HepG2 (cell line): ENCODE results near the gene SYVN1. TPM values are rescaled to one million over a fixed set of nuclear protein-coding genes. Genes with fewer than 3 reads are reported as not detected.

Experiments used
- BCL6 ChIP-seq: IDR thresholded peaks from 2 replicates; pipeline ENCODE4 v1.6.1; 2016; ENCODE audit warnings: missing genetic modification reagents, missing compliant biosample characterization
- ETV5 ChIP-seq: IDR thresholded peaks from 2 replicates; pipeline ENCODE4 v1.6.1; 2018; ENCODE audit warnings: missing biosample characterization, missing genetic modification reagents, inconsistent platforms, borderline replicate concordance
- GTF3A ChIP-seq: sonication (generic); formaldehyde crosslinking; conservative IDR thresholded peaks from 2 replicates; pipeline ENCODE4 v1.4.0; 2020; ENCODE audit warnings: mild to moderate bottlenecking, missing genetic modification reagents
- JARID2 ChIP-seq: sonication (generic); formaldehyde crosslinking; IDR thresholded peaks from 2 replicates; pipeline ENCODE4 v1.8.1; 2023; ENCODE audit warnings: missing genetic modification reagents, inconsistent platforms; ENCODE audit not compliant: insufficient replicate concordance
- KDM3A ChIP-seq: IDR thresholded peaks from 2 replicates; pipeline ENCODE4 v1.6.1; 2018; ENCODE audit warnings: low read depth, missing compliant biosample characterization
- MTF2 ChIP-seq: sonication (generic); formaldehyde crosslinking; IDR thresholded peaks from 2 replicates; pipeline ENCODE4 v1.5.0; 2020; ENCODE audit warnings: missing genetic modification reagents, borderline replicate concordance
- NFKB2 ChIP-seq: sonication (generic); formaldehyde crosslinking; IDR thresholded peaks from 2 replicates; pipeline ENCODE4 v1.4.0; 2020; ENCODE audit warnings: missing genetic modification reagents, borderline replicate concordance
- SPEN ChIP-seq: sonication (generic); formaldehyde crosslinking; IDR thresholded peaks from 2 replicates; pipeline ENCODE4 v1.5.1; 2020; ENCODE audit warnings: low read depth, mild to moderate bottlenecking, missing genetic modification reagents
- TAF1 ChIP-seq: sonication (generic); formaldehyde crosslinking; IDR thresholded peaks from 2 replicates; pipeline ENCODE4 v1.4.0; 2020; ENCODE audit warnings: missing genetic modification reagents
- TBP ChIP-seq: sonication (generic); formaldehyde crosslinking; IDR thresholded peaks from 2 replicates; pipeline ENCODE4 v1.5.0; 2020; ENCODE audit warnings: missing genetic modification reagents
- ZNF556 ChIP-seq: sonication (generic); formaldehyde crosslinking; IDR thresholded peaks from 2 replicates; pipeline ENCODE4 v1.4.0; 2020; ENCODE audit warnings: mild to moderate bottlenecking, missing genetic modification reagents, borderline replicate concordance
- ZNF567 ChIP-seq: sonication (generic); formaldehyde crosslinking; IDR thresholded peaks from 2 replicates; pipeline ENCODE4 v1.8.1; 2023; ENCODE audit warnings: mild to moderate bottlenecking, missing genetic modification reagents, borderline replicate concordance
- ZNF883 ChIP-seq: sonication (generic); formaldehyde crosslinking; IDR thresholded peaks from 2 replicates; pipeline ENCODE4 v1.5.1; 2020; ENCODE audit warnings: mild to moderate bottlenecking, missing genetic modification reagents; ENCODE audit errors: not compliant biosample characterization
- polyA plus RNA-seq, 8 experiments: library from polyadenylated mRNA; depleted of rRNA in 3 of 8; stranded (reverse) in 7 of 8; unstranded in 1 of 8; fragments of >200 nt; fragmentation: Illumina TruSeq in 4 of 8; extraction: Trizol in 4 of 8; gene quantifications; 2 replicates each; pipeline versions ENCODE4 v1.2.1 to v1.2.3, GENCODE V29; 2011 to 2016; ENCODE audit warnings: low read depth in 4 of 8, missing spikeins in 1 of 8, mixed read lengths in 1 of 8; ENCODE audit not compliant: insufficient read depth in 1 of 8
- total RNA-seq, 5 experiments: library from RNA; depleted of rRNA; stranded (reverse); fragments of >200 nt; fragmentation: Illumina TruSeq; extraction: Trizol; gene quantifications; 2 replicates each; pipeline ENCODE4 v1.2.3, GENCODE V29; 2016; ENCODE audit warnings: low read depth in 1 of 5
- TF ChIP-seq, protein P1 (sequence below): sonication (generic); formaldehyde crosslinking; IDR thresholded peaks from 2 replicates; pipeline ENCODE4 v1.5.0; 2020; ENCODE audit warnings: mild to moderate bottlenecking, missing genetic modification reagents
- TF ChIP-seq, protein P2 (sequence below): sonication (generic); formaldehyde crosslinking; IDR thresholded peaks from 2 replicates; pipeline ENCODE4 v1.4.0; 2020; ENCODE audit warnings: missing genetic modification reagents
- TF ChIP-seq, protein P3 (sequence below): IDR thresholded peaks from 2 replicates; pipeline ENCODE4 v1.6.1; 2018; ENCODE audit warnings: missing genetic modification reagents, mild to moderate bottlenecking, missing compliant biosample characterization
- TF ChIP-seq, protein P4 (sequence below): sonication (generic); formaldehyde crosslinking; IDR thresholded peaks from 2 replicates; pipeline ENCODE4 v1.4.0; 2020; ENCODE audit warnings: missing genetic modification reagents

Gene SYVN1
- total and polyA plus RNA-seq, 2 of the 13 experiments (the other 11 are each of a cell fraction or from before 2014, with no cell fraction given), result 10.3 to 22.5 TPM

DNA sequence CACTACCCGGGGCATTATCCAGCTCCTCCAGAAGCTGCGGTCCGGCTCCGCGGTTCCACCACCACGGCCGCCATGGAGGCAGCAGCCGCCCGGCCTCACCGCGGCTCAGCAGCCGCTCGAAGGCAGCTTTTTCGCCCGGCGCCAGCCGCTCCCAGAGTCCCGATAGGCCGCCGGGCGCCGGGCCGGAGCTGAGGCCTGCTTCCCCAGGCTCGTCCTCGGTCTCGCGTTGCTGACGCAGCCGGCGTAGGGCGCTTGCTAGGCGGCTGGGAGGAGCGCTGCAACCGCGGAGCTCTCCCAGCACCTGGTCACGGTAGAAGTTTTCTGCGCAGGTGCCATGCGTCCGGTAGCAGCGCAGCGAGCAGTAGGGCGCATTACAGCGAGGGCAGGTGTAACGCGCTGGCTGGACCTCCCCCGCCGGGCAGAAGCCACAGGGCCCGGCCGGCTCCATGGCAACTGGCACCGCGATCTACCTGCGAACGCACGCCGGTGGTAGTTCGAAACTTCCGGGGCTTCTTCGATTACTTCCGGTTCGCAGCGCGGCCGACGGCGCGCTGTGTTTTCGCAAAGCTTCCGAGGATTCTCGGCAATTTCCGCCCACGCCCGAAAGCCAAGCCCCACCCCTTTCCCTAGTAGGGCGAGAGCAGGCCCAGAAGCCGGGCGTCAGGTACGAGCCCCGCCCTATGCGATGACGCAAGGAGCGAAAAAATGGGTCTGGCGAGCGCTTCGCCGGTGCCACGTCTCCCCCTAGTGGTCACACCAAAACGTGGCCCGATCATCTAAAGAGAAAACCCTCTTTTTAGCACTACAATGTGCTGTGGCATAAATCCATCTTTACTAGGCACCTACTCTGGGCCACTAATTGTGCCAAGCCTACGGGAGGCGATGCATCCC lies 16.9 kb downstream of the SYVN1 start, which contains the start of gene ZNHIT2 (continued):
- TF ChIP-seq, protein P1, sequence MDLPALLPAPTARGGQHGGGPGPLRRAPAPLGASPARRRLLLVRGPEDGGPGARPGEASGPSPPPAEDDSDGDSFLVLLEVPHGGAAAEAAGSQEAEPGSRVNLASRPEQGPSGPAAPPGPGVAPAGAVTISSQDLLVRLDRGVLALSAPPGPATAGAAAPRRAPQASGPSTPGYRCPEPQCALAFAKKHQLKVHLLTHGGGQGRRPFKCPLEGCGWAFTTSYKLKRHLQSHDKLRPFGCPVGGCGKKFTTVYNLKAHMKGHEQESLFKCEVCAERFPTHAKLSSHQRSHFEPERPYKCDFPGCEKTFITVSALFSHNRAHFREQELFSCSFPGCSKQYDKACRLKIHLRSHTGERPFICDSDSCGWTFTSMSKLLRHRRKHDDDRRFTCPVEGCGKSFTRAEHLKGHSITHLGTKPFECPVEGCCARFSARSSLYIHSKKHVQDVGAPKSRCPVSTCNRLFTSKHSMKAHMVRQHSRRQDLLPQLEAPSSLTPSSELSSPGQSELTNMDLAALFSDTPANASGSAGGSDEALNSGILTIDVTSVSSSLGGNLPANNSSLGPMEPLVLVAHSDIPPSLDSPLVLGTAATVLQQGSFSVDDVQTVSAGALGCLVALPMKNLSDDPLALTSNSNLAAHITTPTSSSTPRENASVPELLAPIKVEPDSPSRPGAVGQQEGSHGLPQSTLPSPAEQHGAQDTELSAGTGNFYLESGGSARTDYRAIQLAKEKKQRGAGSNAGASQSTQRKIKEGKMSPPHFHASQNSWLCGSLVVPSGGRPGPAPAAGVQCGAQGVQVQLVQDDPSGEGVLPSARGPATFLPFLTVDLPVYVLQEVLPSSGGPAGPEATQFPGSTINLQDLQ, result peak; percentile 94
- TF ChIP-seq, protein P2, sequence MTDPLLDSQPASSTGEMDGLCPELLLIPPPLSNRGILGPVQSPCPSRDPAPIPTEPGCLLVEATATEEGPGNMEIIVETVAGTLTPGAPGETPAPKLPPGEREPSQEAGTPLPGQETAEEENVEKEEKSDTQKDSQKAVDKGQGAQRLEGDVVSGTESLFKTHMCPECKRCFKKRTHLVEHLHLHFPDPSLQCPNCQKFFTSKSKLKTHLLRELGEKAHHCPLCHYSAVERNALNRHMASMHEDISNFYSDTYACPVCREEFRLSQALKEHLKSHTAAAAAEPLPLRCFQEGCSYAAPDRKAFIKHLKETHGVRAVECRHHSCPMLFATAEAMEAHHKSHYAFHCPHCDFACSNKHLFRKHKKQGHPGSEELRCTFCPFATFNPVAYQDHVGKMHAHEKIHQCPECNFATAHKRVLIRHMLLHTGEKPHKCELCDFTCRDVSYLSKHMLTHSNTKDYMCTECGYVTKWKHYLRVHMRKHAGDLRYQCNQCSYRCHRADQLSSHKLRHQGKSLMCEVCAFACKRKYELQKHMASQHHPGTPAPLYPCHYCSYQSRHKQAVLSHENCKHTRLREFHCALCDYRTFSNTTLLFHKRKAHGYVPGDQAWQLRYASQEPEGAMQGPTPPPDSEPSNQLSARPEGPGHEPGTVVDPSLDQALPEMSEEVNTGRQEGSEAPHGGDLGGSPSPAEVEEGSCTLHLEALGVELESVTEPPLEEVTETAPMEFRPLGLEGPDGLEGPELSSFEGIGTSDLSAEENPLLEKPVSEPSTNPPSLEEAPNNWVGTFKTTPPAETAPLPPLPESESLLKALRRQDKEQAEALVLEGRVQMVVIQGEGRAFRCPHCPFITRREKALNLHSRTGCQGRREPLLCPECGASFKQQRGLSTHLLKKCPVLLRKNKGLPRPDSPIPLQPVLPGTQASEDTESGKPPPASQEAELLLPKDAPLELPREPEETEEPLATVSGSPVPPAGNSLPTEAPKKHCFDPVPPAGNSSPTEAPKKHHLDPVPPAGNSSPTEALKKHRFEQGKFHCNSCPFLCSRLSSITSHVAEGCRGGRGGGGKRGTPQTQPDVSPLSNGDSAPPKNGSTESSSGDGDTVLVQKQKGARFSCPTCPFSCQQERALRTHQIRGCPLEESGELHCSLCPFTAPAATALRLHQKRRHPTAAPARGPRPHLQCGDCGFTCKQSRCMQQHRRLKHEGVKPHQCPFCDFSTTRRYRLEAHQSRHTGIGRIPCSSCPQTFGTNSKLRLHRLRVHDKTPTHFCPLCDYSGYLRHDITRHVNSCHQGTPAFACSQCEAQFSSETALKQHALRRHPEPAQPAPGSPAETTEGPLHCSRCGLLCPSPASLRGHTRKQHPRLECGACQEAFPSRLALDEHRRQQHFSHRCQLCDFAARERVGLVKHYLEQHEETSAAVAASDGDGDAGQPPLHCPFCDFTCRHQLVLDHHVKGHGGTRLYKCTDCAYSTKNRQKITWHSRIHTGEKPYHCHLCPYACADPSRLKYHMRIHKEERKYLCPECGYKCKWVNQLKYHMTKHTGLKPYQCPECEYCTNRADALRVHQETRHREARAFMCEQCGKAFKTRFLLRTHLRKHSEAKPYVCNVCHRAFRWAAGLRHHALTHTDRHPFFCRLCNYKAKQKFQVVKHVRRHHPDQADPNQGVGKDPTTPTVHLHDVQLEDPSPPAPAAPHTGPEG, result 0 out of 2 replicates have a peak, but pooled peaks have one; percentile 18
- no peak; the same call in 1 of the 2 replicates for TF ChIP-seq NFKB2 (CRISPR knock-in tag)
- TF ChIP-seq ZNF567 (CRISPR knock-in tag), result 0 out of 2 replicates have a peak, but pooled peaks have one; percentile 63
- TF ChIP-seq BCL6, result peak; percentile 19; the same call in 1 of the 2 replicates
- 0 out of 2 replicates have a peak, but pooled peaks have one; percentile 43 for TF ChIP-seq GTF3A (CRISPR knock-in tag)
- 0 out of 2 replicates have a peak, but pooled peaks have one; percentile 43 for TF ChIP-seq MTF2 (CRISPR knock-in tag)
- TF ChIP-seq SPEN (CRISPR knock-in tag), result peak; percentile 80
- TF ChIP-seq JARID2 (CRISPR knock-in tag), result no peak
- TF ChIP-seq TAF1 (CRISPR knock-in tag), result peak; percentile 80; the same call in 1 of the 2 replicates
- TF ChIP-seq, protein P3, sequence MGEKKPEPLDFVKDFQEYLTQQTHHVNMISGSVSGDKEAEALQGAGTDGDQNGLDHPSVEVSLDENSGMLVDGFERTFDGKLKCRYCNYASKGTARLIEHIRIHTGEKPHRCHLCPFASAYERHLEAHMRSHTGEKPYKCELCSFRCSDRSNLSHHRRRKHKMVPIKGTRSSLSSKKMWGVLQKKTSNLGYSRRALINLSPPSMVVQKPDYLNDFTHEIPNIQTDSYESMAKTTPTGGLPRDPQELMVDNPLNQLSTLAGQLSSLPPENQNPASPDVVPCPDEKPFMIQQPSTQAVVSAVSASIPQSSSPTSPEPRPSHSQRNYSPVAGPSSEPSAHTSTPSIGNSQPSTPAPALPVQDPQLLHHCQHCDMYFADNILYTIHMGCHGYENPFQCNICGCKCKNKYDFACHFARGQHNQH (CRISPR knock-in tag), result peak; percentile 73
- TF ChIP-seq TBP (CRISPR knock-in tag), result no peak
- TF ChIP-seq, protein P4, sequence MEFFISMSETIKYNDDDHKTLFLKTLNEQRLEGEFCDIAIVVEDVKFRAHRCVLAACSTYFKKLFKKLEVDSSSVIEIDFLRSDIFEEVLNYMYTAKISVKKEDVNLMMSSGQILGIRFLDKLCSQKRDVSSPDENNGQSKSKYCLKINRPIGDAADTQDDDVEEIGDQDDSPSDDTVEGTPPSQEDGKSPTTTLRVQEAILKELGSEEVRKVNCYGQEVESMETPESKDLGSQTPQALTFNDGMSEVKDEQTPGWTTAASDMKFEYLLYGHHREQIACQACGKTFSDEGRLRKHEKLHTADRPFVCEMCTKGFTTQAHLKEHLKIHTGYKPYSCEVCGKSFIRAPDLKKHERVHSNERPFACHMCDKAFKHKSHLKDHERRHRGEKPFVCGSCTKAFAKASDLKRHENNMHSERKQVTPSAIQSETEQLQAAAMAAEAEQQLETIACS (CRISPR knock-in tag), result no peak
- TF ChIP-seq KDM3A (CRISPR knock-in tag), result peak; percentile 79
- TF ChIP-seq ZNF883 (CRISPR knock-in tag), result no peak
- TF ChIP-seq ETV5, result peak; percentile 37; the same call in 1 of the 2 replicates
- peak; percentile 44; the same call in 1 of the 2 replicates for TF ChIP-seq ZNF556 (CRISPR knock-in tag)
